Activated gamma-delta T cell treated with Interleukin-2 at 50 U/mL for 16 hours (primary cell): ENCODE data around the gene NTRK1.

Source experiments
- DNase-seq: peaks from one replicate; pipeline ENCODE4 v3.0.0-alpha.2; 2020

Gene NTRK1

GRCh38 chr1:156858959-156859522 is 1.6 kb upstream of the NTRK1 start, which contains the start of gene INSRR:
INSRR (minus strand) TSS chr1:156859117; CDS start chr1:156858621, 496 bp downstream.
- no peak for DNase-seq

GRCh38 chr1:156859523-156860112 is 1.0 kb upstream of the NTRK1 start:
- no peak for DNase-seq

- peak; percentile 56 for DNase-seq
Observed at GRCh38 chr1:156860113-156860627, 495 bp upstream of the NTRK1 start.

DNA sequence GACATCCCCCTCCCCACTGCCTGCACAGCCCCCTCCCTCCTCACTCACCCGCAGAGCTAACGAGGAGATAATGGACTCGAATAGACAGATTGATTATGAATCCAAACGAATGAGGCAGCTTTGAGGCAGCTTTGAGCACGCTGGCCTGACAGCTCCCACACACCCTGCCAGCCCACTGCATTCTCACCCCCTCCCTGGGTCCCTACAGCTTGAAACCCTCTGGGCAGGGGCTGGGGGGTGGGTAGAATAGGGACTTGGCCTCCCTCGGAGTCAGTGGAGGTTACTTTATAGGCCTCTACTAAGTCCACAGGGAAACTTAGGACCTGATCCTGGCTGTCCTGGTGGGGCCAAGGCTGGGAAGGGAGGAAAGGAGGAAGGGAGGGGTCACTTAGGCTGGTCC is 1.9 kb downstream of the NTRK1 start:
- no peak for DNase-seq

- DNase-seq = no peak
Observed at GRCh38 chr1:156862997-156863599, 2.4 kb downstream of the NTRK1 start.

DNA sequence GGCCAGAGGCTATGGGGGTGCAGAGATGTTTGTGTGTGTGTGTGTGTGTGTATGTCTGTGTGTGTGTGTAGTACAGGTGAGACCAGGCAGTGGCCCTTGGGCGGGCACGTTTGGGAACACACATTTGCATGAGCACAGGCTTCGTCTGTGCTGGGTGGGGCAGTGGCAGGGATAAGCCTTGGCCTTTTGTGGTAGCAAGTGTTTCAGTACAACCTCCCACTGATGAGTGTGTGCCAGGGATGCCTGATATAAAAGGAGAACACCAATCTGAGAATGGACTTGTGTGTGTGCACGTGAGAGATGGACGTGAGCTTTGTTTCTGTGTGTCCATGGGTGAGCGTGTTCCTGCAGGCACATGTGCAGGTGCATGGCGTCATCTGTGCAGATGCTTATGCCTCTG is 3.0 kb downstream of the NTRK1 start:
- no peak for DNase-seq

- no peak for DNase-seq
Observed at GRCh38 chr1:156864796-156865195, 4.1 kb downstream of the NTRK1 start.

DNA sequence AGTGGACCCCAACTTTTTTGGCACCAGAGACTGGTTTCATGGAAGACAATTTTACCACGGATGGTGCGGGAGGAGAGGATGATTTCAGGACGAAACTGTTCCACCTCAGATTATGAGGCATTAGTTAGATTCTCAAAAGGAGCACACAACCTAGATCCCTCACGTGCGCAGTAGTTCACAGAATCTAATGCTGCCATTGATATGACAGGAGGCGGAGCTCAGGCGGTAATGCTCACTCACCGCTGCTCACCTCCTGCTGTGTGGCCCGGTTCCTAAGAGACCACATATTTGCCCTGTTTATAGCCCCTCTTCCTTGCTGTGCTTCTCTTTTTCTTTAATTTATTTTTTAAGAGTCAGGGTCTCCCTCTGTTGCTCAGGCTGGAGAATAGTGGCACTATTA is 4.6 kb downstream of the NTRK1 start:
- no peak for DNase-seq

- no peak for DNase-seq
Observed at GRCh38 chr1:156865865-156866248, 5.2 kb downstream of the NTRK1 start.

GRCh38 chr1:156866249-156866909 is 5.7 kb downstream of the NTRK1 start:
- DNase-seq = no peak

DNA sequence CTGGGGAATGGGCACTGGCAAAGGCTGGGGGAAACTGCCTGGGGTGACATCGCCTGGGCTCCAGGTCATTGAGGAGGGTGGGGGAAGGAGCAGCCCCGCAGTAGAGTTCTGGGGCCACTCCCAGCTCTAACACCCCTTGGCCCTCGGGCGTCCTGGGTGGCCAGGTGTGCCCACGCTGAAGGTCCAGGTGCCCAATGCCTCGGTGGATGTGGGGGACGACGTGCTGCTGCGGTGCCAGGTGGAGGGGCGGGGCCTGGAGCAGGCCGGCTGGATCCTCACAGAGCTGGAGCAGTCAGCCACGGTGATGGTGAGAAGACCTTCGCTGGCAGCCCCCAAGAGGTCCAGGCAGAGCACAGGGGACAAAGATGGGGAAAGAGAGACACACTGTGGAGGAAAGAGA is 7.7 kb downstream of the NTRK1 start:
- DNase-seq = no peak

DNA sequence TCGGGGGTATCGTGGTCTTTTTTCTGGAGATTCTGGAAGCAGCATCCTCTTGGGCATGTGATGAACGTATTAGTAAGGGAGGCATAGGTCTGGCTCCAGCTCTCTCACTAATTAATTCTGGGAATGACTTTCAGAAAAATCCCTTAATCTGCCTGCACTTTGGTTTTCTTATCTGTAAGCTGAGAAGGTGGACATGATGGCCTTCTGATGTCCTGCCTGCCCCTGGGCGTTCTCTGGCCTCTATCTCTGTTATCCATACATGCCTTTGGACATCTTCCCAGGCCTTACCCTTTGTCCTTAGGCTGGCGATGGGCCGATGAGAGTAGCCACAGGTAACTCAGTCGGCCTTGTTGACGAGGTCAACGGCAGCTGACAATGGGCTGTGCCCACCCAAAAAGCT is 8.8 kb downstream of the NTRK1 start:
- DNase-seq = no peak

- DNase-seq = no peak
Observed at GRCh38 chr1:156873659-156874058, 13.0 kb downstream of the NTRK1 start.

- no peak for DNase-seq
Observed at GRCh38 chr1:156874142-156874541, 13.5 kb downstream of the NTRK1 start.

- DNase-seq = no peak
Observed at GRCh38 chr1:156874572-156875340, 14.1 kb downstream of the NTRK1 start.

DNA sequence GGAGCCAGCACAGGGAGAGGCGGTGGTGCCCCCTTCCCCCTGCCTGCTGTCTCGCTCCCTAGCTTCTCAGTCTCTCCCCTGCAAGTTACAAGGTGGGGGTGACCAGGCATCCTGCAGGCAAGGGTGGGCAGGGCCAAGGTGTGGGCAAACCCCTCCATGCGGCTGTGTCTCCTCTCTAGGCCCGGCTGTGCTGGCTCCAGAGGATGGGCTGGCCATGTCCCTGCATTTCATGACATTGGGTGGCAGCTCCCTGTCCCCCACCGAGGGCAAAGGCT is 14.6 kb downstream of the NTRK1 start:
- no peak for DNase-seq

DNA sequence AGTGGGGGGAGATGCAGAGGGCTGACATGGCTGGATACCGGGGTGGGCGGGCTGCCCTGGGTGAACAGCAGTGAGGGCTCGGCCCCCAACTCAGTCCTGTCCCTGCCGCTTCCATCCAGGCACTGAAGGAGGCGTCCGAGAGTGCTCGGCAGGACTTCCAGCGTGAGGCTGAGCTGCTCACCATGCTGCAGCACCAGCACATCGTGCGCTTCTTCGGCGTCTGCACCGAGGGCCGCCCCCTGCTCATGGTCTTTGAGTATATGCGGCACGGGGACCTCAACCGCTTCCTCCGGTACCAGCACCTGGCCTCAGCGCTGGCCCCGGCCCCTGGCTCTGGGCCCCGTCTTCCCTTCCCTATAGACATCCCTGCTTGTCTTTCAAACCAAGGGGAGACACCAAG is 15.6 kb downstream of the NTRK1 start:
- DNase-seq = no peak

GRCh38 chr1:156877433-156878170 is 16.9 kb downstream of the NTRK1 start:
- DNase-seq = no peak

GRCh38 chr1:156879876-156880275 is 19.2 kb downstream of the NTRK1 start:
- DNase-seq = no peak

DNA sequence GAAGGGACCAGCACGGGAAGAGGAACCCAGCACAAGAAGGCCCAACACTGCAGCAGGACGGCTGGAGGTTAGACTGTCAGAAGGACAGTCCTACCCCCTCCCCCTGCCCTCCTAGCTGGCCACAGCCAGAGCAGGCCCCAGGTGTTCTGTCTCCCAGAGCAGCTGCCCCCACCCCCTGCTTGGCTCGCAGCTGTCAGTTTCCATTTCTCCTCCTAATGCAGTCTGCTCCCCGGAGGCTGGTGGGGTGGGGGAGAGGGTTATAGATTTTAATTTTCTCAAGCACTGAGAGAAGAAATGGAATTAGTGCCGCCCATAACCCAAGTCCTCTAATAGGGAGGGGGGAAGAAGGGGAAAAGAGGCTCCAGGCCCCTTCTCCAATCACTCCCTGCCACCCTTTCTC is 19.8 kb downstream of the NTRK1 start:
- DNase-seq = no peak

- no peak for DNase-seq
Observed at GRCh38 chr1:156881101-156881500, 20.4 kb downstream of the NTRK1 start.

DNA sequence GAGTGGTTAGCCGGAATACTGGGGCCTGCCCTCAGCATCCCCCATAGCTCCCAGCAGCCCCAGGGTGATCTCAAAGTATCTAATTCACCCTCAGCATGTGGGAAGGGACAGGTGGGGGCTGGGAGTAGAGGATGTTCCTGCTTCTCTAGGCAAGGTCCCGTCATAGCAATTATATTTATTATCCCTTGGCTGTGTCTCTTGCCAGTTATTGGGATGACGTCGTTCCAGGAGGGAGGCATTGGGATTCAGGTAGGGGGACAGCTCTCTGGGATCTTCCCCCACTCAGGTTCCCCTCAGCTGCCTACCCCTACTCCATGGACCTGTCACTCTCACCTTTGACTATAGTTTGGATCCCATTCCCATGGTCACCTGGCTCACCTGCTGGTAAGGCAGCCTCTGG is 21.0 kb downstream of the NTRK1 start:
- DNase-seq = no peak

GRCh38 chr1:156882543-156882942 is 21.9 kb downstream of the NTRK1 start:
- no peak for DNase-seq
